Measurements from ENCODE around the gene BCL6B. TPM values are rescaled to one million over a fixed set of nuclear protein-coding genes. Genes with fewer than 3 reads are reported as not detected.

BCL6B gene
- total RNA-seq, 1 donor from 2014 or later, result not detected

DNA sequence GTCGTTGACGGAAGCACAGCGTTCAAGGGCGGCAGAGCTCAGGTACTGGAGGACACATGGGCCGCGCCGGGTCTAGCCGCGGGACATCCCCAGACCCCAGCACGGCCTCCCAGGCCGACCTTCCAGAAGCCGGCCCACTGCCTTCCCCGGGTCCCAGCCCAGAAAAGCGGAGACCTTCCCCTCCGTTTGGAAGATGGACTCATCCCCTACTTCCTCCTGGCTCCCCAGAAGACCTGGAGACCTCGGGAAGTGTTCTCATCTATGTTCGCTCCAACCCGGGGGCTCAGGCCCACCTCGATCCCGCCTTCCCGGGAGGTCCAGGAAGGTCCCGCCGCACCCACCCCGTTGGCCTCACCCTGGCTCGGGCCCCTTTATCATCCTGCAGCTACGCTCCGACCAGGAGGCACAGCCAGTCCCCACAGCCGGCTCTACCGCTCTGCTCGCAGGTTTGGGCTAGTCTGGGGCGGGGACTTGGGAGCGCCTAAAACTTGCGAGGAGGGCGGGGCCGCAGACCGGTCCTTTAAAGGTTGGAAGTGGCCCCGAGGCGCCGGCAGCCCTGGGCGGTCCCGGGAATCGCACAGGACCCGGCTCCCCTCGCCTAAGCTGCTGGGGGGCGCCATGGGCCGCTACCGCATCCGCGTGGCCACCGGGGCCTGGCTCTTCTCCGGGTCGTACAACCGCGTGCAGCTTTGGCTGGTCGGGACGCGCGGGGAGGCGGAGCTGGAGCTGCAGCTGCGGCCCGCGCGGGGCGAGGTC lies 27.2 kb upstream of the BCL6B start, which contains the start of gene ALOX12:
Gene ALOX12, plus strand, starts transcription at position 550 of the 756 bp plus-strand sequence. Its CDS starts 69 bp downstream, at position 619.
- FAIRE-seq (no peak), DNase-seq (ENCODE audit: low read depth) (no peak)
- H3K27ac Mint-ChIP-seq (ENCODE audit: unreplicated experiment), result no peak within 1 kb of the TSS
- Histone ChIP-seq H3K79me2 (ENCODE audit: insufficient read depth, low read length) (no peaks in the 10 kb centered on the region), H3K4me2 (ENCODE audit: low read length) (peak within 1 kb of the TSS; percentile 72), H3K9ac (ENCODE audit: low read length) (no peak within 1 kb of the TSS), H4K20me1 (ENCODE audit: insufficient read depth, low read length) (peaks cover 26% of the 10 kb centered on the region), H3K4me1 (ENCODE audit: insufficient read depth, low read length) (peaks cover 6% of the 10 kb centered on the region), H3K27me3 (ENCODE audit: insufficient read depth, low read length) (no peaks in the 10 kb centered on the region), H2AFZ (ENCODE audit: low read depth, low read length) (no peak within 1 kb of the TSS), H3K4me3 (ENCODE audit: insufficient read depth, low read depth, low read length) (peak within 1 kb of the TSS; percentile 17), H3K9me3 (ENCODE audit: insufficient read depth, low read depth, low read length) (no peaks in the 10 kb centered on the region), H3K27ac (ENCODE audit: low read depth, low read length) (no peak within 1 kb of the TSS), H3K36me3 (ENCODE audit: insufficient read depth, low read length) (no peaks in the 10 kb centered on the region)
- H3K4me1 Mint-ChIP-seq (ENCODE audit: low read depth, unreplicated experiment), result peaks cover 4% of the 10 kb centered on the region
- peaks cover 27% of the 10 kb centered on the region for H3K36me3 Mint-ChIP-seq (ENCODE audit: low read depth, unreplicated experiment)
- H3K4me3 Mint-ChIP-seq (ENCODE audit: unreplicated experiment), result peak within 1 kb of the TSS; percentile 72
- H3K9me3 Mint-ChIP-seq (ENCODE audit: unreplicated experiment), result no peaks in the 10 kb centered on the region
- TF ChIP-seq CTCF (IDR thresholded peaks at IDR 0.05; ENCODE audit: insufficient read depth, low read depth, low read length) (no peak), EZH2 (IDR thresholded peaks at IDR 0.05; ENCODE audit: insufficient read depth, low read length) (no peak)
- peaks cover 5% of the 10 kb centered on the region for H3K27me3 Mint-ChIP-seq (ENCODE audit: low read depth, unreplicated experiment)

- peaks cover 33% of the 10 kb centered on the region for H4K20me1 ChIP-seq (ENCODE audit: insufficient read depth, low read length)
- peaks cover 1% of the 10 kb centered on the region for H3K9me3 Mint-ChIP-seq (ENCODE audit: unreplicated experiment)
- H3K36me3 ChIP-seq (ENCODE audit: insufficient read depth, low read length), result no peaks in the 10 kb centered on the region
- H3K79me2 ChIP-seq (ENCODE audit: insufficient read depth, low read length), result no peaks in the 10 kb centered on the region
- H3K27ac ChIP-seq (ENCODE audit: low read depth, low read length), result no peak overlapping the region
- TF ChIP-seq EZH2 (IDR thresholded peaks at IDR 0.05; ENCODE audit: insufficient read depth, low read length) (no peak), CTCF (IDR thresholded peaks at IDR 0.05; ENCODE audit: insufficient read depth, low read depth, low read length) (no peak)
- H3K27me3 Mint-ChIP-seq (ENCODE audit: low read depth, unreplicated experiment), result peaks cover 5% of the 10 kb centered on the region
- H2AFZ ChIP-seq (ENCODE audit: low read depth, low read length), result no peak overlapping the region
- FAIRE-seq (no peak), DNase-seq (ENCODE audit: low read depth) (no peak)
- H3K36me3 Mint-ChIP-seq (ENCODE audit: low read depth, unreplicated experiment), result peaks cover 30% of the 10 kb centered on the region
- H3K27ac Mint-ChIP-seq (ENCODE audit: unreplicated experiment), result no peak overlapping the region
- no peak overlapping the region for H3K4me3 Mint-ChIP-seq (ENCODE audit: unreplicated experiment)
- H3K9me3 ChIP-seq (ENCODE audit: insufficient read depth, low read depth, low read length), result no peaks in the 10 kb centered on the region
- peak overlapping the region; percentile 72 for H3K4me2 ChIP-seq (ENCODE audit: low read length)
- no peak overlapping the region for H3K9ac ChIP-seq (ENCODE audit: low read length)
- H3K4me3 ChIP-seq (ENCODE audit: insufficient read depth, low read depth, low read length), result peak overlapping the region; percentile 17
- H3K4me1 ChIP-seq (ENCODE audit: insufficient read depth, low read length), result peaks cover 6% of the 10 kb centered on the region
- no peaks in the 10 kb centered on the region for H3K27me3 ChIP-seq (ENCODE audit: insufficient read depth, low read length)
- peaks cover 4% of the 10 kb centered on the region for H3K4me1 Mint-ChIP-seq (ENCODE audit: low read depth, unreplicated experiment)
These were observed 26.4 kb upstream of the BCL6B start for GRCh38 chr17:6996256-6997011.

Data from astrocyte (in vitro differentiated cells and primary cell).